HG03354 (cell line): ENCODE results near the gene EPB42.
A peak's percentile ranks its signal among the peaks of the same experiment; 100 is the strongest.
"Not testable (repeated sequence)": the region's sequence is repeated elsewhere in the genome, so short reads cannot be mapped to it uniquely, and the experiment has no call there.

ENCODE experiments used
- ATAC-seq: cut with Tn5 transposase; IDR thresholded peaks from one replicate; pipeline ENCODE4 v1.9.1; 2021; ENCODE audit warnings: mild to moderate bottlenecking; ENCODE audit not compliant: unreplicated experiment, poor library complexity, severe bottlenecking

The EPB42 gene

DNA sequence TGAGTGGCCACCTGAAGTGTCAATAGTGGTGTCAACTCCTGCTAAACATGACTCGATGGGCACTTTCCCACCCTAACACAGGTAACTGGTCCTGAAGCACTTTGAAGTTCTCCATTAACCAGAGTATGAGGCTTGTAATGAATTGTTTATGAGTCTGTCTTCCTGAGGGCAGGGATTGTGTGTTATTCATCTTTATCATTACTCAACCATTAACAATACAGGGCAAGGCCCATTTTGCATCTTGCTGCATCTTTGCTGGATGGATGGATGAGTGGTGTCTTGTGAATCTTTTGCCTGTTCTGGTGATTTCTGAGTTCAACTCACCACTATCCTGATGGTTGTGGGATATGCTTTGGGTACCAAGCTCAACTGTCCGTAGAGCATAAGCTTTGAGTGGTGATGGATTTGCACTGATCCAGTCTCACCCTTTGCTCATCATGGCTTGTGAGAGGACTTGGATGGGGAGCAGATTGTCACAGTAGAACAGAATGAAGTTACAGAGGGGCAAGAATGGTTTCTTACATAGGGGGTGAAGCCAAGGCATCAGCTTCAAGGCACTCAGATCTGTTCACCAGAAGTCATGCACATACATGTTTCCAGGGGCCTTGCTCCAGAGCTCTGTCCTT lies 22.3 kb upstream of the EPB42 start:
- ATAC-seq, result no peak

DNA sequence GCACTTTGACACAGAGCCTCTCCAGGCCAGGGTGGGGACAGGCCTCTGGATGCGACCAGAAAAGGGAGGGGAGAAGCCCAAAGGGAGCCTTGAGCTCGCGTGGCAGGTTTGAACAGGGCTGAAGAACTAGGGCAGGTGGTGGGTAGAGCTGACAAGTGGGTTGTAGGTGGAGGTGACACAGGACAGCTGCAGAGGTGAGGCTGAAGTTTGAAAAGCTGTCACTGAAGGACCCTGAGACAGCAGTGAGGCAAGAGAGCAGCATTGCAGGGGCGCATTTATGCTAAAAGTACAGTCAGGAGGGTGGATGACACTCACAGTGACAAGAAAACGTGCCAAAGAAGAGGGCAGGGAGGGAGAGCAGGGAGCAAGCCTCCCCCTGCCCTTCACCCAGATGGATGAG lies 21.8 kb upstream of the EPB42 start:
- ATAC-seq, result no peak

DNA sequence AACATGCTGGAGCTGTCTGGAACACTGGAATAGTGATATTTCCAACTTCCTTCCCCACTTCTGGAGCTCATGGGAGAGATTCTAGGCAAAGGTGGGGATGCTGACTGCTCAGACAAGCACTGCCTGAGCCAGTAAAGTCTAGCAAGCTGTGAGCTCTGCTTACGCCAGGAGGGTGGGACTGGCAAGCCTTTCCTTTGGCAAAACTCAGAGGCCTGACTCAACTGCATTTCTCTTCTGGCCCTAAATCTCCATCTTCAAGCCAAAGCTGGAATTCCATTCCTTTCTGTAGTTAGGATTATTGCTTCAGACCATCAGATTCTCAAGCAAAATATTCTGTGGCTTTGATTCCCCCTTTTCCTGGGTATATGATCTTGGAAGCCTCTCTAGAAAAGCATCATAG lies 20.3 kb upstream of the EPB42 start:
- no peak for ATAC-seq

DNA sequence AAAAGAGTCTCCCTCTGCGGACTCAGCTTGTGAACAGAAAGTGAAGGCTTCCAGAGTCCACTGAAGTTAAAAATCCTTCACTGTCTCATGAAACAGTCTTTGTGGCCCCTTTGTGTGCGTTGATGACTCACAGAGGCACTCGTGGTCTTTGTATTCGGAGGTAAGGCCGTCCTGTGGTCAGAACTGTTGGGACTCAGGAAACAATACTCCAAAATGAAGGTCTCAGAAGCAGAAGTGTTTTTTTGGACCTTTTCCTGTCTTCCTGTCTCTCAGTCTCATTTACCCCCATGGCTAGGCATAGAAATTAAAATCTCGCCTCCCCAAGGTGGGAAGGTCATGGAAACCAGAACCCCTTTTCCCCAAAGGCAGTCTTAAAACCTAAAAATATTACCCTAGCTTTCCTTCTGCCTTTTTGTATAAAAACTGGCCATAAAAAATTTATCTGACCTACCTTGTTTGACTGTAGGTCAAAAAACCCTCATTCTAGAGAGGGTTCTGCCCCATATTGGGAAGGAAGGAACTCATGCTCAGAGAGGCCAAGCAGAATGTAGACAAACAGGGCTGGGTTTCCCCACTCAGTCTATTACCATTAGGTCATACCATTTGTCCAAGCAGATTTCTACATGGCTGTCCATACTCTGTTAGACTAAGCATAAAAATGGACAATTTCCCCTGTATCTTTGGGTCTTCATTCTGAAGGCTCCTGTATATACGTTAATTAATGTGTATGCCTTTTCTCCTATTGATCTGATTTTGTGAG lies 19.1 kb upstream of the EPB42 start:
- peak; percentile 70 for ATAC-seq

DNA sequence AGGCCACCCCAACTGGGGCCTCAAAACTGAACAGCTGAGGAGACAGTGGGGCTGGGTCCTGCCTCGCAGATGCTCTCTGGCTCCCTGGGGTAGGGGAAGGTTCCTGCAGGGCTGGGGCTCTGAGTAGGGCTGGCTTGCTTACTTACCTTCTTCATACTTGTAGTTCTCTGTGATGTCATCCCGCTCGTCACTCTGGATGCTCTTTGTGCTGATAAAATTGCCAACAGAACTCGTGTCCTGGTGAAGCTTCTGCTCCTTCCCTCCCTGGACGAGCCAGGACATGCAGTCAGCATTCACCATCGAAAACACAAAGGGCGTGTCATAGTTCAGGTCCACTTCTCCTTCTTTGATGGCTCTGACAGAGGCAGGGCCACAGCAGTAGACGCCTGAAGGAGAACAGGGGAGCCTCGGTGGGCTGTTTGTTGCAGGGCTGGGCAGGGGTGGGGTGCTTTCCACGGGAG lies 17.9 kb upstream of the EPB42 start:
- no peak for ATAC-seq

DNA sequence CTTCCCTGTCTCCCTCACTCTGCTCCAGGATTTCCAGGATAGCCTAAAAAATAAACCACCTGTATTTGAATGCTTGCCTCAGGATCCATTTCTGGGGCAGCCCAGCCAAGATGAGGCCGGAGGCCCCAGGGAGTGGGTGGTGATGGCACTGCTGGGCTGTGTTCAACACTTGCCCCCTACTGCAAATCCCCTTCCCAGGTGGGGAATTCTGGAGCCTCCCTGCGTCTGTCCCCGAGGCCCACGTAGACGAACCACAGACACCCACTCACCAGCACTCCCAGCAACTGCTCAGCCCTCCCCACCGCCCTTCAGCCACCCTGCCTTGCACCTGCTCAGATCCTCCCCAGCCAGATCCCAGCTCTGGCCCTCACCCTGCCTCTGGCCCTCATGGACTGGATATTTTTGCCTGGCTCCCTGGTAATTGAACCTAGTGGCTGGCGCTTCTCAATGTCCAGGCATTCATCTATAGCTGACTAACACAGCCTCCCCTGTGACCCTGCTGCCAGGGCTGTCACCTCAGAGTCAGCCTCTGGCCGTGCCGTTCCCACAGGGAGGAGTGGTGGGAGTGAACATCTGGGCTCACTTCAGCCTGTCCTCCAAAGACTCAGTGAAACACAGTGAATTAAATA lies 17.1 kb upstream of the EPB42 start:
- ATAC-seq, result no peak

DNA sequence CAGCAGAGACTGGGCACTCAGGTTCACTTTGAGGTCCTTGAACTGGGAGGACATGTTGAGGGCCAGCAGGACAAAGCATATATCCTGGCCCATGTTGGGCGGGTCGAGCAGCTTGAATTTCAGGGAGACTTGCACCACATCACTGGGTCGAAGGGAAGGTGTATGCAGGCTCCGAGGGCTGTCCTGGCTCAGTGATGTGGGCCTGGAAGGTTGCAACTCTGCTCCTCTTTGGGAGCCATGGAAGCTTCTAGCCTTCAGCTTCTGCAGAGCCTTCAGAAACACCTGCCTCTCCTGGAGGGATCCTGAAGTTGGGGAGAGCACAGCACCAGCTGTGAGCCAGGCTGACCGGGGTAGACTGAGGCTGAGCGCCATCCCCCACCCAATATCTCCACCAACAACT lies 14.7 kb upstream of the EPB42 start:
- no peak for ATAC-seq

DNA sequence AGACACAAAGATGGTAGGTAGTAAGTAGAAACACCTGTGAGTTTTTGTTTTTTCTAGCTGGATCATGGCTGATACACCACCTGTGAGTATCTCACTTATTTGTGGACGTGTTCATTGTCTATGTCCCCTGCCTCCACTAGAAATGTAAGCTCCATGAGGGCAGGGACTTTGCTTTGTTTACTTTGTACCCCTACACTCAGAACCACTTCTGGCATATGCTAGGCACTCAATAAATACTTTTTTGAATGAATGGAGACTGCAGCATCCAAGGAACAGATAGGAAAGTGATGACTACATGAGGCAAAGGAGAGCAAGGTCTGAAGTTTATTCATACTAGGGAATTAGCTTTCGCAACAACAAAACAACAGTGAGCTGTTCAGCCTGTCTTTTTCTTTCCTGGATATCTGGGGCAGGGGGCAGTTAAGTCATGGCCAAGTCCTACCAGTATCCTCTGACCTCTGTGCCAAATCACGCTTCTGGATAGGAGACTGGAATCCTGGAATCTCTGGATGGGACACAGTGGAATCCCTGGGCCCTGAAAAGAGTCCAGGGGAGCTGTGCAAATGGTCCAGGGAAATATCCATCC lies 11.6 kb upstream of the EPB42 start:
- ATAC-seq, result no peak

DNA sequence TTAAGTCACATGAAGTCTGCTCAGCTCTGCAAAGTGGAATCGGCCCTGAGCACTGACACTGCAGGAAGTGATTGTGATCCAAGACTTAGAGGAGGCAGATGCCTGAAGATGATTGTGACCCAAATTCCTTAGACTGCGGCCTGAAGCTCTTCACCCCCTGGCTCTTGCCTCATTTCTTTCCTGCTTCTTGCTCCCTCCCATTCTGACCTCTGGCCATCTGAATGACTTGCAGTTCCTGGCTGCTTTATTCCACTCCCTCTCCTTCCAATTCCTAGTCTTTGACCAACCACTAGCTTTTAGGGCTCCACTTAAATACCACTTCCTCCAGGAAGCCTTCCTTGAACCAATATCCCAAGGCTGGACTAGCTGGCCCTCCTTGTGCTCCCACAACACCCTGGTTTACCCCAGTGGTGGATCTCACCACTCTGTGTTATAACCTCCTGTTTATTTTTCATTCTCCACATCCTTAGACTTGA lies 9.9 kb upstream of the EPB42 start:
- no peak for ATAC-seq

DNA sequence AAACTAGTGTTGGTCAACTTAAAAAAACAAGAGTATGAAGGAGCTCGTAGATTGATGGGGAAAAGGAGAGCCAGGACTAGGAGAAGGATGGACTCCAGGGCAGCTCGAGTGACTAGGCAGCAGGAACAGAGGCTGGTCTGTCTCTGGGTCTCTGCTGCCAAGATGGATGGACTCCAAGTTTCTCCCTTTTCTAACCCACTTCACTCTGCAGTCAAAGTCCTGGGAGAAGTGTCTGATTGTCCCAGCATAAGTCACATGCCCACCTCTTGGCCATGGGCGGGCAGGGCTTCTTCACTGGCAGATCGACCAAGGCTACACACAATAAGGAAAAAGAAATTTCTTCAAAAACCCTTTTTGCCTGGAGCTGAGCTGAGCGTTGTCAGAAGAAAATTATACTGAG lies 9.2 kb upstream of the EPB42 start:
- no peak for ATAC-seq

DNA sequence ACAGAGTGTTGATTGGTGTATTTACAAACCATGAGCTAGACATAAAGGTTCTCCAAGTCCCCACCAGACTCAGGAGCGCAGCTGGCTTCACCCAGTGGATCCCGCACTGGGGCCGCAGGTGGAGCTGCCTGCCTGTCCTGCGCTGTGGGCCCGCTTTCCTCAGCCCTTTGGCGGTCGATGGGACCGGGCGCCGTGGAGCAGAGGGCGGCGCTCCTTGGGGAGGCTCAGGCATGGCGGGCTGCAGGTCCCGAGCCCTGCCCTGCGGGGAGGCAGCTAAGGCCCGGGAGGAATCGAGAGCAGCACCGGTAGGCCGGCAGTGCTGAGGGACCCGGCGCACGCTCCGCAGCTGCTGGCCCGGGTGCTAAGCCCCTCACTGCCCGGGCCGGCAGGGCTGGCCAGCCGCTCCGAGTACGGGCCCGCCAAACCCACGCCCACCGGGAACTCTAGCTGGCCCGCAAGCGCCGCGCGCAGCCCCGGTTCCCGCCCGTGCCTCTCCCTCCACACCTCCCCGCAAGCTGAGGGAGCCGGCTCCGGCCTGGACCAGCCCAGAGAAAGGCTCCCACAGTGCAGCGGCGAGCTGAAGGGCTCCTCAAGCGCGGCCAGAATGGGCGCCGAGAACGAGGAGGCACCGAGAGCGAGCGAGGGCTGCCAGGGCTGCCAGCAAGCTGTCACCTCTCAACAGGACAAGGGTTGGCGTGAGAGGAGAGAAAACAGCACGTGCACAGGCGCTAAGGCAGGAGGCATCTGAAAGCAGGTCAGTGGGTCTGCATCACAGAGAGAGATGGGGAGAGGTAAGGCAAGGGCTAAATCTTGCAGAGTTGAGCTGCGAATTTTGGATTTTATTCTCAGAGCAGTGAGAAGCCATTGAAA lies 5.9 kb upstream of the EPB42 start:
- no peak for ATAC-seq

DNA sequence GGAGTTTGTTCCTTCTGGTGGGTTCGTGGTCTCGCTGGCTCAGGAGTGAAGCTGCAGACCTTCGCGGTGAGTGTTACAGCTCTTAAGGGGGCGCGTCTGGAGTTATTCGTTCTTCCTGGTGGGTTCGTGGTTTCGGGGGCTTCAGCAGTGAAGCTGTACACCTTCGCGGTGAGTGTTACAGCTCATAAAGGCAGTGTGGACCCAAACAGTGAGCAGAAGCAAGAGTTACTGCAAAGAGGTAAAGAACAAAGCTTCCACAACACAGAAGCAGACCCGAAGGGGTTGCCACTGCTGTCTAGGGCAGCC lies 5.1 kb upstream of the EPB42 start:
- ATAC-seq, result not testable (repeated sequence)

DNA sequence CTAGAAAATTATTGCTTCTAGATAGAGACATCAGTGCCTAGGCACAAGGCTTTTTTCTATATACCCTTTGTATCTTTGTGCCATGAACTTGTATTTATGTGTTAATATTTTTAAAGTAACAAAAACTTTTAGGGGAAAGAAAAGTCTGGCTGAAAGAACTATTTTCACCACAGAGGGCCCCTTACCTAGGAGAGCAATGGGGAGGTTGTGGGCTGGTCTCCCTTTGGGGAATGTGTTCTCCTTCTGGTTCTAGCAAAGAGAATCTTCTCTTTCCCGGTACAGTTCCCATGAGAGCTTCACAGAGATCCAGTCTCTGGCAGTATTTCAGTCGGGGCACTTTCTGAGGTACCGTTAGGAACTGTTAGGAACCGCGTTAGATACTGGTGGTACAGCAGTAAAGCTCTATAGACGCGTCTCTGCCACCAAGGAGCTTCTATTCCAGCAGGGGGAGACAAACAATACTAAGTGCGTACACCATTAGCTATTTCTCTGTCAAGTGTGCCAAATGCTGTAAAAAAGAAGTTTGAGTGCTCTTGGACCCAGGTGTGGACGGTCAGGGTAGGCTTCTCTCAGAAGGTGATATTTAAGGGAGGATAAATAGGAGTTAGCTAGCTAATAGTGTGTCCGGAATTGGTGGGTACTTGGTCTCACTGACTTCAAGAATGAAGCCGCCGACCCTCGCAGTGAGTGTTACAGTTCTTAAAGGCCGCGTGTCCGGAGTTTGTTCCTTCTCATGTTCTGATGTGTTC lies 4.6 kb upstream of the EPB42 start:
- ATAC-seq, result no peak

DNA sequence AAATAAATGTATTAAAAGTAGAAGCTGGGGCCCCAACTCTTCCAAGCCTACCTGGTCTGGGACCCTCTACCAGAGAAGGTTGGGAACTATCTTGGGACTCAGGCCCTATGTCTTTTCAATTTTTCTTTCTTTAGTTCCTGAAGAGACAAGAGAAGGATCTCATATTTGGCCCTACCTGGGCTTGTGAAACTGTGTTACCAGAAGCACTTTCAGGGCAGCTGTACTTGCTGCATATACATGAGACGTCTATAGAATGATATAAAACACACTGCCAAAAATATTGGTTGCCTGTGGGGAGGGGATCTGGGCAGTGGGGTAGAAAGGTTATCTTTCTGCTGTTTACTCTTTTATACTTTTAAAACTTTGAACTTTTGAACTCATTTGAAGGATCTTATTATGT lies 604 bp upstream of the EPB42 start:
- no peak for ATAC-seq

DNA sequence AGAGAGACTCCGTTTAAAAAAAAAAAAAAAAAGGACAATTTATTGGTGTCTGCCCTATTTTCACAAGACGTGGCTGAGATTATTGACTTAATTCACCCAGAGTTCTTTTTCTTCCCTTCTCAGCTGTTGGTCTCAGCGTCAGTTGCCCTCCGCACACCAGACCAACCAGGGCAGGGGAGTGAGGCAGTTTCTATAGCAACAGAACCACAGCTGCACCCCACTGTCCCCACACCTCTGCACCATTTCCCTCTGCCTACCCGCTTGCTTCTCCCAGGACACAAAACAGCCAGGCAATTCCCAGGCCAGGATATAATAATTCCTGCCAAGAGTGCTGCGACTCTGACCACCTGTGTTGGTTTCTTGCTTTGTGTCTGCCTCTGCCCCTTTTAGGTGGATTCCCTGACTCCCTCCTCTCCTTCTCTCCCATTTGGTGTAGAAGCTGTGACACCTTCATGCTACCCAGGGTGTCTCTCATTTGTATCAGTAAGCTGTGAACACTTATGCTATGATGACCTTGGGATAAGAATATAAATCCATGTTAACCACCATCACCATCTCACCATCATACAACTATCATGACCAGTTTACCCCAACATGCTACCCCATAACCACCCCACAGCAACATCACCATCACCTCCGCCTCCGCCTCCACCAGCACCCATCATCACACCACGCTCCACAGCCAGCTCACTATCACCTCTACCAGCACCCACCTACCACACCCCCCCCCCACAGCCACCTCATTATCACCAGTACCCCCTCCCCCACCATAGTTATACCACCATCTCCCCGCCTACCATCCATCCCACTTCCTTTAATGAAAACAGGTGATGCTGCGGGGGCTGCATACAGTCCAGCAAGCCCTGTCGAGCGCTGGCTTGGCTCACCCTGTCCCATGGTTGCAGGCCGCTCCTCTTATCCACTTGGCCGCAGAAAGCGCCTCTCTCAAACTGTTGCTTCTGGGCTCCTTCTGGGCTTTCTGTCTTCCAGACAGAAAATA lies 589 bp downstream of the EPB42 start:
- no peak for ATAC-seq

DNA sequence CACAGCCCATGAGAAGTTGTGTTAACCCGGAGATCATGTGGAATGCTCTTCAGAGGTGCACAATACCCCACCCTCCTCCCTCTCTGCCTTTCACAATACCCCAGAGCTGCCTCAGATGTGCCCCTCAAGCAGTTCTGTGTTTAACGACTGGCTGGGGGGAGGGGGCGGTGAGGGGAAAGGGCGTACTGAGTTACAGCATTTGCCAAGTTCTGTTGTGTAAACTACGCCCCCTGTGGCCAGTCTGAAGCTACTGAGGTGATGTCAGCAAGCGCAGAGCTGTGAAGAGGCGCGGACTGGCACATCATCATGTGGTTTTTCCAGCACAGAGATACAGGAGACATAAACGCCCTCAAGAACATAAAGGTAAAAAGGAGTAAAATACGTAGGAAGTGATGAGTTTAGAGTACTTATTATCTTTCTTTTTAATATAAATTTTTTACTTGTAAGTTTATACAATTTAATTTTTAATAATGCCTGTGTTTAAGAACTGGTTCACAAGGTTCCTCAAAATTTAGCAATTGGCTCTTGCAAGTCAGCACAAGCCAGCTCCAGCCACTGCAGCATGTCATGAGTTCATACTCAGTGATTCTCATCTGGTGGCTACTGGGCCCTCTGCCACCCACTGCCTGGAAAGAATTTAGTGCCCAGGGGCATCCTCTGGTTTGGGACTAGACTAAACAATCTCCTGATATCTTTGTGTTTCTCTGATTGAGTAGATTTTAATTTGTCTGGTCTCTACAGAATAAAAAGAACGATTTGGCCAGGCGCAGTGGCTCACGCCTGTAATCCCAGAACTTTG lies 1.7 kb downstream of the EPB42 start:
- no peak for ATAC-seq

DNA sequence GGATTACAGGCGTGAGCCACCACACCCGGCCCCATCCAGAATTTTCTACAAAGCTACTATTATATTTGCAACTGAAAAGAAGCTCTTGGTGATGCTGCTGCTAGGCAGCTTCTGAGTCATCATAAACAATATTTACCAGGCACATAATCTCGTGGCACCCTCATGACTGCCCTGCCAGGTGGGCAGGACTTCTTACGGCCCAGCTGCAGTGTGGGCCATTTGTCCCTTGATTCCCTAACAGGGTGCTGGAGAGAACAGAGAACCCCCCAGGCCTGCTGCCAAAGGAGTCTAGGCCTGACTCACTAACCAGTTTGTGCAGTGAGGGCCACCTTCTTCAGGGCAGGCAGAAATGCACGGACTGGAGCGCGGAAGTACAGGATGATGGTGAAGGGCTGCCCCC lies 4.9 kb downstream of the EPB42 start:
- no peak for ATAC-seq
